SK-N-SH (cell line): ENCODE measurements around the gene DIPK1A. TPM values are rescaled to one million over a fixed set of nuclear protein-coding genes. Genes with fewer than 3 reads are reported as not detected.

Source experiments
- CTCF ChIA-PET: fragments of 300-600, 350-600 bp; formaldehyde crosslinking; extraction: SDS; loops from one replicate; lab custom pipeline; 2021; lab: Yijun Ruan, JAX
- POLR2A ChIA-PET: fragments of 350-600 bp; sonication (Branson Sonifier 250); formaldehyde crosslinking; extraction: SDS; loops from one replicate; lab custom pipeline; 2020; ENCODE audit warnings: antibody characterized with exemption, inconsistent platforms; lab: Yijun Ruan, JAX
- DNase-seq: peaks from one replicate; pipeline ENCODE4 v3.0.0; 2012
- H2AFZ ChIP-seq: fragments of 200-600 bp; sonication (generic); 2 replicates; pipeline ENCODE4 v1.8.1; 2016; ENCODE audit warnings: antibody characterized with exemption, mild to moderate bottlenecking, low read depth
- H3F3A ChIP-seq: fragments of 200-600 bp; sonication (generic); replicated peaks from 2 replicates; pipeline ENCODE3; 2016; ENCODE audit warnings: antibody characterized with exemption, mild to moderate bottlenecking; ENCODE audit not compliant: insufficient read depth
- H3K27ac ChIP-seq, 2 experiments: fragments of 200-500 bp in 1 of 2; fragments of 200-600 bp in 1 of 2; sonication (Bioruptor generic) in 1 of 2; sonication (generic), shearing (Covaris generic) in 1 of 2; 2 replicates each; pipeline versions ENCODE4 v1.5.1 to v1.6.1; 2014 to 2016; ENCODE audit warnings: low read depth in 2 of 2, inconsistent platforms in 1 of 2, low read length in 1 of 2, mild to moderate bottlenecking in 1 of 2, mixed read lengths in 1 of 2
- H3K27me3 ChIP-seq: fragments of 200-600 bp; sonication (generic), shearing (Covaris generic); 2 replicates; pipeline ENCODE4 v1.6.1; 2016; ENCODE audit warnings: mixed run types; ENCODE audit not compliant: insufficient read depth
- H3K36me3 ChIP-seq, 2 experiments: fragments of 200-500 bp in 1 of 2; fragments of 200-600 bp in 1 of 2; sonication (Bioruptor generic) in 1 of 2; sonication (generic) in 1 of 2; replicated peaks in 1 of 2; 2 replicates each; pipeline versions ENCODE3 to v1.5.1; 2014 to 2016; ENCODE audit warnings: low read length in 1 of 2, mild to moderate bottlenecking in 1 of 2; ENCODE audit not compliant: insufficient read depth in 2 of 2, control insufficient read depth in 1 of 2
- H3K4me1 ChIP-seq, 2 experiments: fragments of 200-500 bp in 1 of 2; fragments of 200-600 bp in 1 of 2; sonication (Bioruptor generic) in 1 of 2; sonication (generic), shearing (Covaris generic) in 1 of 2; 2 replicates each; pipeline versions ENCODE4 v1.5.1 to v1.6.1; 2014 to 2016; ENCODE audit warnings: low read depth in 1 of 2, low read length in 1 of 2, mixed run types in 1 of 2; ENCODE audit not compliant: insufficient read depth in 2 of 2, control insufficient read depth in 1 of 2
- H3K4me2 ChIP-seq: fragments of 200-600 bp; sonication (generic), shearing (Covaris generic); 2 replicates; pipeline ENCODE4 v1.6.1; 2017; ENCODE audit warnings: mixed run types
- H3K4me3 ChIP-seq, 2 experiments: fragments of 200-500 bp in 1 of 2; fragments of 200-600 bp in 1 of 2; sonication (Bioruptor generic) in 1 of 2; sonication (generic), shearing (Covaris generic) in 1 of 2; 2 replicates each; pipeline versions ENCODE4 v1.5.1 to v1.8.1; 2014 to 2016; ENCODE audit warnings: low read depth in 2 of 2, inconsistent platforms in 1 of 2, low read length in 1 of 2, mild to moderate bottlenecking in 1 of 2, mixed read lengths in 1 of 2, moderate library complexity in 1 of 2
- H3K79me2 ChIP-seq: fragments of 200-600 bp; sonication (generic); 2 replicates; pipeline ENCODE4 v1.8.1; 2017; ENCODE audit warnings: mild to moderate bottlenecking; ENCODE audit not compliant: insufficient read depth
- H3K9ac ChIP-seq: fragments of 200-600 bp; sonication (generic); 2 replicates; pipeline ENCODE4 v1.6.1; 2017; ENCODE audit warnings: mixed run types
- H3K9me2 ChIP-seq: fragments of 200-600 bp; sonication (generic); 2 replicates; pipeline ENCODE4 v1.6.1; 2017; ENCODE audit warnings: mixed run types
- H3K9me3 ChIP-seq: fragments of 200-600 bp; sonication (generic); 2 replicates; pipeline ENCODE4 v1.6.1; 2017; ENCODE audit warnings: mixed run types, mild to moderate bottlenecking, moderate library complexity
- H4K20me1 ChIP-seq: fragments of 200-600 bp; sonication (generic); 2 replicates; pipeline ENCODE4 v1.6.1; 2017; ENCODE audit warnings: mild to moderate bottlenecking, mixed run types; ENCODE audit not compliant: insufficient read depth
- EP300 ChIP-seq, 2 experiments: IDR thresholded peaks; 2 replicates each; pipeline versions ENCODE4 v1.4.0 to v1.6.1; 2012; ENCODE audit warnings: borderline replicate concordance in 1 of 2, low read depth in 1 of 2, low read length in 1 of 2
- EZH2phosphoT487 ChIP-seq: fragments of 200-600 bp; sonication (generic); IDR thresholded peaks from 2 replicates; pipeline ENCODE4 v1.6.1; 2017; ENCODE audit warnings: low read depth, mixed run types, mild to moderate bottlenecking, antibody characterized with exemption, moderate library complexity, borderline replicate concordance
- FOXJ3 ChIP-seq: sonication (generic); formaldehyde crosslinking; IDR thresholded peaks from 2 replicates; pipeline ENCODE4 v1.5.1; 2020; ENCODE audit warnings: mild to moderate bottlenecking, missing genetic modification reagents
- FOXM1 ChIP-seq: IDR thresholded peaks from 2 replicates; pipeline ENCODE4 v1.4.0; 2012; ENCODE audit warnings: low read depth, mild to moderate bottlenecking
- GABPA ChIP-seq: IDR thresholded peaks from 2 replicates; pipeline ENCODE4 v1.4.0; 2012; ENCODE audit warnings: low read depth, mild to moderate bottlenecking
- GATA2 ChIP-seq: sonication (generic); formaldehyde crosslinking; IDR thresholded peaks from 2 replicates; pipeline ENCODE4 v1.5.0; 2020; ENCODE audit warnings: mild to moderate bottlenecking, missing genetic modification reagents
- JUND ChIP-seq: IDR thresholded peaks from 2 replicates; pipeline ENCODE4 v1.4.0; 2012
- REST ChIP-seq: IDR thresholded peaks from 2 replicates; pipeline ENCODE4 v1.6.1; 2012; ENCODE audit warnings: mild to moderate bottlenecking, low read depth, low read length, moderate library complexity
- RFX5 ChIP-seq: IDR thresholded peaks from 2 replicates; pipeline ENCODE4 v1.6.1; 2012; ENCODE audit warnings: mild to moderate bottlenecking, improper control_type of control experiment, low read length
- WGBS: methylation state at CpG from one replicate; pipeline ENCODE4 v1.1.6; 2017; ENCODE audit warnings: low lambda C conversion rate; 5-methylcytosine and 5-hydroxymethylcytosine counted together
- polyA plus RNA-seq, 3 experiments: library from polyadenylated mRNA; depleted of rRNA; stranded (reverse); fragments of >200 nt; gene quantifications; 2 replicates each; pipeline ENCODE4 v1.2.3, GENCODE V29; 2012
- TF ChIP-seq, protein P1 (sequence below): IDR thresholded peaks from 2 replicates; pipeline ENCODE4 v1.4.0; 2012; ENCODE audit warnings: low read depth
- TF ChIP-seq, protein P2 (sequence below): fragments of 150-350 bp; IDR thresholded peaks from 2 replicates; pipeline ENCODE4 v1.6.1; 2017; ENCODE audit warnings: antibody characterized with exemption, low read length, low read depth, borderline replicate concordance
- TF ChIP-seq, protein P3 (sequence below): IDR thresholded peaks from 2 replicates; pipeline ENCODE4; 2012
- TF ChIP-seq, protein P4 (sequence below): IDR thresholded peaks from 2 replicates; pipeline ENCODE4 v1.4.0; 2012; ENCODE audit warnings: low read depth, borderline replicate concordance

DIPK1A gene
- polyA plus RNA-seq, 1 of the 3 experiments (the other 2 are of a cell fraction), result 3.4 TPM

- Histone ChIP-seq H3K9me2 (no peaks in the 10 kb centered on the region), H3K27me3 (no peaks in the 10 kb centered on the region)
- TF ChIP-seq, protein P1, sequence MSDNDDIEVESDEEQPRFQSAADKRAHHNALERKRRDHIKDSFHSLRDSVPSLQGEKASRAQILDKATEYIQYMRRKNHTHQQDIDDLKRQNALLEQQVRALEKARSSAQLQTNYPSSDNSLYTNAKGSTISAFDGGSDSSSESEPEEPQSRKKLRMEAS, result no peak
- TF ChIP-seq RFX5 (no peak), JUND (no peak), GATA2 (CRISPR knock-in tag) (no peak), EP300 (IDR thresholded peaks at IDR 0.05; ENCODE audit: borderline replicate concordance in 1 of 2, low read depth in 1 of 2, low read length in 1 of 2) (no peak), REST (no peak), FOXM1 (no peak), EZH2phosphoT487 (no peak), FOXJ3 (CRISPR knock-in tag) (no peak), GABPA (no peak)
- TF ChIP-seq, protein P2, sequence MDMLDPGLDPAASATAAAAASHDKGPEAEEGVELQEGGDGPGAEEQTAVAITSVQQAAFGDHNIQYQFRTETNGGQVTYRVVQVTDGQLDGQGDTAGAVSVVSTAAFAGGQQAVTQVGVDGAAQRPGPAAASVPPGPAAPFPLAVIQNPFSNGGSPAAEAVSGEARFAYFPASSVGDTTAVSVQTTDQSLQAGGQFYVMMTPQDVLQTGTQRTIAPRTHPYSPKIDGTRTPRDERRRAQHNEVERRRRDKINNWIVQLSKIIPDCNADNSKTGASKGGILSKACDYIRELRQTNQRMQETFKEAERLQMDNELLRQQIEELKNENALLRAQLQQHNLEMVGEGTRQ, result no peak
- TF ChIP-seq, protein P3, sequence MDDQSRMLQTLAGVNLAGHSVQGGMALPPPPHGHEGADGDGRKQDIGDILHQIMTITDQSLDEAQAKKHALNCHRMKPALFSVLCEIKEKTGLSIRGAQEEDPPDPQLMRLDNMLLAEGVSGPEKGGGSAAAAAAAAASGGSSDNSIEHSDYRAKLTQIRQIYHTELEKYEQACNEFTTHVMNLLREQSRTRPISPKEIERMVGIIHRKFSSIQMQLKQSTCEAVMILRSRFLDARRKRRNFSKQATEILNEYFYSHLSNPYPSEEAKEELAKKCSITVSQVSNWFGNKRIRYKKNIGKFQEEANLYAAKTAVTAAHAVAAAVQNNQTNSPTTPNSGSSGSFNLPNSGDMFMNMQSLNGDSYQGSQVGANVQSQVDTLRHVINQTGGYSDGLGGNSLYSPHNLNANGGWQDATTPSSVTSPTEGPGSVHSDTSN, result no peak
- TF ChIP-seq, protein P4, sequence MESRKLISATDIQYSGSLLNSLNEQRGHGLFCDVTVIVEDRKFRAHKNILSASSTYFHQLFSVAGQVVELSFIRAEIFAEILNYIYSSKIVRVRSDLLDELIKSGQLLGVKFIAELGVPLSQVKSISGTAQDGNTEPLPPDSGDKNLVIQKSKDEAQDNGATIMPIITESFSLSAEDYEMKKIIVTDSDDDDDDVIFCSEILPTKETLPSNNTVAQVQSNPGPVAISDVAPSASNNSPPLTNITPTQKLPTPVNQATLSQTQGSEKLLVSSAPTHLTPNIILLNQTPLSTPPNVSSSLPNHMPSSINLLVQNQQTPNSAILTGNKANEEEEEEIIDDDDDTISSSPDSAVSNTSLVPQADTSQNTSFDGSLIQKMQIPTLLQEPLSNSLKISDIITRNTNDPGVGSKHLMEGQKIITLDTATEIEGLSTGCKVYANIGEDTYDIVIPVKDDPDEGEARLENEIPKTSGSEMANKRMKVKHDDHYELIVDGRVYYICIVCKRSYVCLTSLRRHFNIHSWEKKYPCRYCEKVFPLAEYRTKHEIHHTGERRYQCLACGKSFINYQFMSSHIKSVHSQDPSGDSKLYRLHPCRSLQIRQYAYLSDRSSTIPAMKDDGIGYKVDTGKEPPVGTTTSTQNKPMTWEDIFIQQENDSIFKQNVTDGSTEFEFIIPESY, result no peak
- TF ChIP-seq, all 33 proteins: peak for 0
- H3K9me3 ChIP-seq, result no peaks in the 10 kb centered on the region
- no peaks in the 10 kb centered on the region for H4K20me1 ChIP-seq
- H3F3A ChIP-seq, result peaks cover 4% of the 10 kb centered on the region
- ChIA-PET POLR2A (no interaction called here), CTCF (interaction anchor here (0.8 to 1.6 kb wide), 4 partner anchors 15 to 129 kb away, joined by 3 to 7 read pairs (median 6); no protein-coding TSS in a partner anchor)
- H3K4me2 ChIP-seq, result no peak overlapping the region
- H2AFZ ChIP-seq, result no peak overlapping the region
- H3K9ac ChIP-seq, result no peak overlapping the region
- 95% methylated on average over 4 of the region's 4 CpGs for WGBS
- H3K4me3 ChIP-seq, result no peak overlapping the region
- H3K36me3 ChIP-seq, result no peaks in the 10 kb centered on the region
- no peak for DNase-seq
- no peak overlapping the region for H3K27ac ChIP-seq
- H3K79me2 ChIP-seq, result no peaks in the 10 kb centered on the region
- H3K4me1 ChIP-seq, result peaks cover 5% of the 10 kb centered on the region in 2 experiments; a peak in 3 of 4 replicates
Observed at GRCh38 chr1:92945748-92946270, 15.5 kb downstream of the DIPK1A start.
